IPS-18c (cell line): ENCODE data around the gene SDCBP2.
"Not testable (repeated sequence)": the region's sequence is repeated elsewhere in the genome, so short reads cannot be mapped to it uniquely, and the experiment has no call there.

Experiments used
- H3K4me3 ChIP-seq: 2 replicates; pipeline ENCODE4 v1.7.0; 2013; ENCODE audit warnings: low read depth, mild to moderate bottlenecking, low read length, moderate library complexity; ENCODE audit not compliant: insufficient read depth
- H3K9me3 ChIP-seq: one replicate; pipeline ENCODE4 v1.6.1; 2013; ENCODE audit warnings: mild to moderate bottlenecking, low read length, moderate library complexity; ENCODE audit not compliant: control insufficient read depth, insufficient read depth

SDCBP2 gene

GRCh38 chr20:1364106-1364505 is 35.2 kb upstream of the SDCBP2 start:
- no peaks in the 10 kb centered on the region for H3K9me3 ChIP-seq
- no peak overlapping the region for H3K4me3 ChIP-seq

DNA sequence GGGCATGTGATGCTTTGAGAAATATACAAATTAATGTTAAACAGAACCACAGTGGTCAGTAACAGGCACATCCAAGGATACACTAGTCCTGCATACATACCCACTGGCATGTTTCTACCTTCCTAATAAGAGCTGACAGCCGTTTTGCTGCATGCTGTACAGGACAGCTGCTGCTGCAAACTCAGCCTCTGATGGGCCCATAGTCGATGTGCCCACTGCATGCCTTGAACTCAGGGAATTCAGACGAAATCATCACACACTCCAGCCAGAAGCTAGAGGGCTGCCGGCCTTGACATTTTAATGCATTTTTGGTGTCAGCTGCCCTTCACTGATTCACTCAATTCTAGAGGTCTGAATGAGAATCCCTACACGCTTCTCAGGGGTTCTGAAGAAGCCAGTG is 34.6 kb upstream of the SDCBP2 start:
- no peaks in the 10 kb centered on the region for H3K9me3 ChIP-seq

DNA sequence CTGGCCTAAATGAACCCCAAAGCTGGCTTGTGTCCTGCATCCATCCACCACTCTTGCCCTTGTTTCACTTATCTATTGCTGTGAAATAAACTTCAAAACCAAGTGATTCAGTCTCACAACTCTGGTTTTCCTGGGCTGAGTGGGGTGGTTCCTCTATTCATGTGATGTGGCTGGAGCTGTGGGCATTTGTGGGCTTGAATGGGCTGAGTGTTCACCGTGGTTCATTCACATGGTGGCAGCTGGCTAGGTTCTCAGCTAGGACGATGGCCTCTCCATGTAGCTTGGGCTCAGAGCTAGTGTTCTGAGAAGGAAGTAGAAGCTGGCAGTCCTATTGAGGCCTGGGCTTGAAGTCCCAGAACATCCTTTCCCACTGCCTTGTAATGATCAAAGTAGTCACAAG is 33.5 kb upstream of the SDCBP2 start:
- Histone ChIP-seq H3K4me3 (no peak overlapping the region), H3K9me3 (no peaks in the 10 kb centered on the region)

More for the DNA sequence above, 34.6 kb upstream of the SDCBP2 start:
- no peak overlapping the region for H3K4me3 ChIP-seq

- no peaks in the 10 kb centered on the region for H3K9me3 ChIP-seq
- no peak overlapping the region for H3K4me3 ChIP-seq
Measured at GRCh38 chr20:1360094-1360846, 31.3 kb upstream of the SDCBP2 start.

DNA sequence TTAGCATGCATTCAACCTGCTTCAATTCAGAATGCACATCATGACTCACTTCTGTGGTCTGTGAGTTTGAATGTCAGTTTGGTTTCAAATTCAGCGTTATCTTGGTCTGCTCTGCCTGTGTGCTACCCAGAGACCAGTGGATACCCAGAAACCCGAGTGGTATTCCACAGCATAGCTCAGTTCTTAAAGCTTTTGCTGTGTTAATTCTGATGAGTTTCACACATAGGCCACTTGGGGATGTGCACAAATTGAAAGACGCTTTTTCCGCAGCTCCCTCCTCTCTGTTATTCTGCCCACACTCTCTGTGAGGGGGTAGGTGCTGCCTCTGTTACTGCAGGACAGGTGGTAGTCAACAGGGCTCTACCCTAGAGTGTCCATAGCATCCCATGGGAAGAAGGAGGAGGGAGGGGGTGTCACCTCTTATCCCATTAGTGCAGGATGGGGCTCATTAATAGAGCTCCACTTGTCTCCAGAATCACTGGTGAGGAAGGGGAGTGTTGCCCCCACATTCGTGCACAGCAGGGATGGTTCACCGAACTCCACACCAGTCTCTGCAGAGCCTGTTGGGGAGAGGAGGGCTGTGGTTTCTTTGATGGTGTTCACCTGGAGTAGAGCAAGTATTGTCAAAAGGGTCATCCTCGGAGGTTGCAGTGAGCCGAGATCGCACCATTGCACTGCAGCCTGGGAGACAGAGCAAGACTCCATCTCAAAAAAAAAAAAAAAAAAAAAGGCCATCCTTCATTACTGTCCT is 29.2 kb upstream of the SDCBP2 start:
- H3K4me3 ChIP-seq: no peak overlapping the region
- no peaks in the 10 kb centered on the region for H3K9me3 ChIP-seq

GRCh38 chr20:1353956-1354355 is 25.0 kb upstream of the SDCBP2 start:
- no peaks in the 10 kb centered on the region for H3K9me3 ChIP-seq
- H3K4me3 ChIP-seq: no peak overlapping the region

DNA sequence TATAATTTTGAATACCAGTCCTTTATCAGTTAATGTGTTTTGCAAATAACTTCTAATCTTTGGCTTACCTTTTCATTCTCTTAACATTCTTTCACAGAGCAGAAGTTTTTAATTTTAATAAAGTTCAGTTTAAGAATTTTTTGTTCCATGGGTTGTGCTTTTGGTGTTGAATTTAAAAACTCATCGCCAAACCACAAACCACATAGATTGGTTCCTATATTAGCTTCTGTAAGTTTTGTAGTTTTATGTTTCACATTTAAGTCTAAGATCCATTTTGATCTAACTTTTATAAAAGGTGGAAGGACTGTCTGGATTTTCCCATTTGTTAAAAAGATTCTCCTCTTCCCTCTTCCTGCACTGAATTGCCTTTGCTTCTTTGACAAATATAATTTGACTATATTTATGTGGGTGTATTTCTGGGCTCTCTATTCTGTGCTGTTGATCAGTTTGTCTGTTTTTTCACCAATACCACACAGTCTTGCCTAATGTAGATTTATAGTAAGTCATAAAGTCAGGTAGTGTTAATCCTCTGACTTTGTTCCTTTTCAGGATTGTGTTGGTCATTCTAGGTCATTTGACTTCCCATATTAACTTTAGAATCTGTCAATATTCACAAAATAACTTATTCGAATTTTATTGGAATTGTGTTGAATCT is 17.5 kb upstream of the SDCBP2 start:
- Histone ChIP-seq H3K9me3 (no peaks in the 10 kb centered on the region), H3K4me3 (no peak overlapping the region)

DNA sequence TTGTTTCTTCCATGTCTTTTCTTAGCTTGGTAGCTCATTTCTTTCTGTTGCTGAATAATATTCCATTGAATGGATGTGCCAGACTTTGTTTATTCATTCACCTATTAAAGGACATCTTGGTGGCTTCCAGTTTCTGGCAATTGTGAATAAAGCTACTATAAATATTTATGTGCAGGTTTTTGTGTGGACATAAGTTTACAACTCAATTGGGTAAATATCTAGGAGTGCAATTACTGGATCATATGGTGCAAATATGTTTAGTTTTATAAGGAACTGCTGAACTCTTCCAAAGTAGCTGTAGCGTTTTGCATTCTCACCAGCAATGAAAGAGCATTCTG is 16.8 kb upstream of the SDCBP2 start:
- no peak overlapping the region for H3K4me3 ChIP-seq
- H3K9me3 ChIP-seq: no peaks in the 10 kb centered on the region

GRCh38 chr20:1345030-1345755 is 16.3 kb upstream of the SDCBP2 start:
- Histone ChIP-seq H3K9me3 (no peaks in the 10 kb centered on the region), H3K4me3 (no peak overlapping the region)

- H3K4me3 ChIP-seq, H3K9me3 ChIP-seq: not testable (repeated sequence)
Measured at GRCh38 chr20:1343446-1344124, 14.6 kb upstream of the SDCBP2 start.

GRCh38 chr20:1341561-1342265 is 12.8 kb upstream of the SDCBP2 start:
- no peak overlapping the region for H3K4me3 ChIP-seq

DNA sequence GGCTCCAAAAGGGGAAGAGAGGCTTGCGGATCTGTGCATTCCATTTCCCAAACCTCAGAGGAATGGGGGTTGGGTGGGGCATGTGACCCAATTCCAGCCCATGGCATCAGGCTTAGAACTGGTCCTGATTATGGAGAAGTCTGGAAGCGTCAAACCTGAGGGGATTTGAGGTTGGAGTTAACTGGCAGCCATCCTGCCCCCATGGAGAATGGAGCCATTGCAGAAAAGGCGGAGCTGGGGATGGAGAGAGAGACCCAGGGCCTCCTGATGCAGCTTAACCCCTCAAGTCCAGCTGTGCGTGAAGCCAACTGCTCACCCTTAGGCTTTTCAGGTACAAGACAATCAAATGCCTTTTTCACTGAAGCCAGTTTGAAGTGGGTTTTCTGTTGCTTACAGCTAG is 9.9 kb upstream of the SDCBP2 start:
- Histone ChIP-seq H3K9me3 (no peaks in the 10 kb centered on the region), H3K4me3 (no peak overlapping the region)

More at GRCh38 chr20:1341561-1342265, 12.8 kb upstream of the SDCBP2 start:
- H3K9me3 ChIP-seq: no peaks in the 10 kb centered on the region

DNA sequence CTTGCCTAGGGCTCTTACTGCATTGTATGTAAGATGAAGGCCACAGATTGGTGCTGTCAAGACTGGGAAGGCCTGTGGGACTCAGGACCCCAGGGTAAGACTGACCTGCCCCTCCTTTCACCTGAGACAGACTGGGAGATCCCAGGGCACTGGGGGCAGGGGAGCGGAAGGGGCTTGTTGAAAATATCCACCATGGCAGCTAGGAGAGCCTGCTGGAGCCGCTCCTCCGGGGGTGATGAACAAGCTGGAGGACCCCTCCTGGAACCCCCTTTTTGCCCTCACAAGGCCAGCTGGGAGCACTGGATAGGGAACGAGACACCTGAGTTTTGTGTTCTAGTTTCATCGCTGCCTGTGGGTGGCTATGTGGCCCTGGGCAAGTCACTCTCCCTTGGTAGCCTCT is 9.2 kb upstream of the SDCBP2 start:
- Histone ChIP-seq H3K4me3 (no peak overlapping the region), H3K9me3 (no peaks in the 10 kb centered on the region)

DNA sequence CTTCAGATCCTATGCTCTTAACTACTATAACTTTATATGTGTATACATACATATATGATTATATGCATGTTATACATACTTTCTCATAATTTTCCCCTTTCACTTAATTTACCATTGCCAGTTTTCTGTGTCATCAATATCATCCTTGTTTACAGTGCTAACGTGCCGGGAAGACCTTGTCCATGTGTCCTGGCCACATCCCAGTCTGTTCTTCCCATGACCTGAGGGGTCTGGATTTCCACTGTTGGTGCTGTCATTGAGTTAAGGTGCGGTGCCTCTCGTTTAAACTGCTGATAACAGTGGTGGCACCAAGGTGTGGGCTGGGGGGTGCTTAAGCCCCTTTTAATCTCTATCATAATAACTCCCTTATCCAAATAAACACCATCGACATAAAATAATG is 8.5 kb upstream of the SDCBP2 start:
- Histone ChIP-seq H3K4me3 (no peak overlapping the region), H3K9me3 (no peaks in the 10 kb centered on the region)

DNA sequence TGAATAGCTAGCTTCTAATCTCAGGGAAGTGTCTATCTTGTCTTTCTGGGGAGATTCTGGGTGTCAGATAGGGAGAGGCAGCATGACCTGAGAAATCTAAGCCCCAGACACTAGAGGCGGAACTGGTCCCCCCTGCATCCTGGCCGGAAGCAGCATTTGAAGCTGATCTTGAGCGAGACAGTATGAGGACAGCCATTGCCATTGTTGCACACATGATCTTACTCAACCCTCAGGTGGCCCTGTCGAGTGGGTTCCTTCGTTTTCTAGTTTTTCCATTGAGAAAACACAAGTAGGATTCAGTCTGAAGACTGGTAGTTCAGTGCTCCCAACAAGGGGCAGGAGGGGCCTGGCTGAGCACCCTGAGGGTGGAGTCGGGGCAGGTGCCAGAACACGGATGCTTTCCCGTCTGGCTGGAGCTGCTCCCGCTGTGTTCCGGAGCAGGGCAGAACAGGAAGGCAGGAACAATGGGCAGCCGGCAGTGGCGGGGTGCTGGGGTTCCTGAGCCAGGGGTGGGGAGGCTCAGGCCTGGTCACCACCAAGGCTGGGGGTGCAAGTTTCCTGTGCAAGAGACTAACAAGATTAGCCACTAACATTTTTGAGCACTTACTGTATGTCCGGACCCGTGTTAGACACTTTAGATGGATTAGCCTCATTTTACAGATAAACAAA is 7.9 kb upstream of the SDCBP2 start:
- H3K9me3 ChIP-seq: no peaks in the 10 kb centered on the region
- H3K4me3 ChIP-seq: no peak overlapping the region
